Sciatic nerve (tissue), 2 donors: ENCODE measurements around the gene COL18A1. TPM values are rescaled to one million over a fixed set of nuclear protein-coding genes. Genes with fewer than 3 reads are reported as not detected.
A peak's percentile ranks its signal among the peaks of the same experiment; 100 is the strongest.

Source experiments
- ATAC-seq: fragments of 200-7000 bp; cut with Tn5 transposase; one replicate; pipeline ENCODE4 v1.9.1; 2020; ENCODE audit warnings: mild to moderate bottlenecking, moderate library complexity
- DNase-seq: peaks from one replicate; pipeline ENCODE4 v3.0.0-alpha.2; 2020; ENCODE audit warnings: low spot score
- intact Hi-C: fragments of 100-400 bp; cut with DNase I; formaldehyde crosslinking; loops from one replicate; pipeline ENCODE4 v1.14.2; 2022
- total RNA-seq: library from RNA; stranded (reverse); fragmentation: NEBNext Ultra II Directional; extraction: Animal tissue kit (Norgen Biotek cat#: 25700); gene quantifications from one replicate; pipeline ENCODE4 v1.2.1, GENCODE V29; 2021
- donor health status: DM: no; HTN: no; CAD: no.
- donor health status: DM: no; HTN: no; CAD: no.

COL18A1 gene
- total RNA-seq, 1 donor from 2014 or later, result 129 TPM

- no peak for ATAC-seq
- intact Hi-C loops, result loop anchor here (10.0 kb wide), 1 partner anchor 55 kb away; no protein-coding TSS in a partner anchor
- DNase-seq, result peak; percentile 55
These were observed 135.0 kb downstream of the COL18A1 start for GRCh38 chr21:45539796-45540600.

GRCh38 chr21:45540601-45540970, 135.6 kb downstream of the COL18A1 start:
- DNase-seq (peak; percentile 53), ATAC-seq (no peak)
- intact Hi-C loops, result no loop called here

GRCh38 chr21:45541221-45542039, 136.5 kb downstream of the COL18A1 start:
- peak; percentile 83 for ATAC-seq
- DNase-seq, result peak; percentile 87
- intact Hi-C loops, result no loop called here

DNA sequence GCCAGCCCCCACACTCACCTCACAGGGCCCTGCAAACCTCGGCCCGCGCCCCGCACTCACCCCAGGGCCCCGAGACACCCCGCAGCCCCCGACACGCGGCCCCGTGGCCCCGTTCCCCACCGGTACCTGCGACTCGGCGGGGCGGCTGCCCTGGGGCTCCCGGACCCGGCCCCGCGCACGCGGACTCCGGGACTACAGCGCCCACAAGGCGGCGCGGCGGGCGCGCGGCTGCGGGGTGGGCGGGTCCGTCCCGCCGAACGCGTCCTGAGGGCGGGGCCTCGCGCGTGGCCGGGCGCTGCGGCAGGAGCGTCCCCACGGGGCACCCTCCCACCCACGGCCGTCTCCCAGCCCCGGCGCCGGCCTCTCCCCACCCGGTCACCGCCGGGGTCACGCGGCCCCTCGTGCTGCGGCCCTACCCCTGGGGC, 137.3 kb downstream of the COL18A1 start, which contains the start of gene SLC19A1:
Gene SLC19A1 (minus strand): TSS at position 199 of the 425 bp plus-strand sequence. CDS start 4,481 bp downstream, outside the sequence.
- peak; percentile 59 for ATAC-seq
- intact Hi-C loops, result no loop called here
- DNase-seq, result peak; percentile 82

DNA sequence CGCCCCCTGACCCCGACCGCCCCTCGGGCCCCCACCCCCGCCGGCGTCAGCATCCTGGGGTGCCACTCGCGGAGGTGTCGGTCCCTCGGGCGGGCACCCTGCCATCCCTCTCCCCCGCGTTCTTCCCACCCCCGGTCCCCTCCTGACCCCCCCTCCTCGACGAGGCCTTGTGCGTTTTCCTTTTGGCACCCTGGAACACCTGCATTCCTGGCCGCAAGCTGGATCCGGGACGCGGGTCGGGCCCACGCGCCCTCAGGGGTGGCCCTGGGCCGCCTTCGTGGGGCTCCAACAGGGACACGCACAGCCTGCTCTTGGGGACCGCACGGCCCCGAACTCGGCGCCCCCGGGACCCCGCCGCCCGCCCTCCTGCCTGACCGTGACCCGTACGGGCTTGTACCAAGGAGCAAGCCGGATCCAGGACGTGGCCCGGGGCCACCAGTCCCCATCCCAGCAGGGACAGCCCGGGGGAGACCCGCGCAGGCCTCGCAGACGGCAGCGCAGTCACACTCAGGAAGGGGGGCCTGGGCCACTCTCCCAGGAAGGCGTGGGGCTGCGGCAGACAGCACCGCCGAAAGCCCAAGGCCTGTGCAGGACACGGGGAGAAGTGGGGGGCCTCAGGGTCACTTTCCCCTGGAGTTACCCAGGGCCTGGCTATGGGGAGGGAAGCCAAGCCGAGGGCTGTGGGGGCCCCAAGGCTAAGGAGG, 137.9 kb downstream of the COL18A1 start:
- DNase-seq (no peak), ATAC-seq (peak; percentile 2)
- intact Hi-C loops, result no loop called here

GRCh38 chr21:45543371-45543709, 138.4 kb downstream of the COL18A1 start:
- DNase-seq (peak; percentile 60), ATAC-seq (peak; percentile 13)
- intact Hi-C loops, result no loop called here

- intact Hi-C loops, result no loop called here
- ATAC-seq (no peak), DNase-seq (peak; percentile 58)
These were observed 138.9 kb downstream of the COL18A1 start for GRCh38 chr21:45543710-45544448.

DNA sequence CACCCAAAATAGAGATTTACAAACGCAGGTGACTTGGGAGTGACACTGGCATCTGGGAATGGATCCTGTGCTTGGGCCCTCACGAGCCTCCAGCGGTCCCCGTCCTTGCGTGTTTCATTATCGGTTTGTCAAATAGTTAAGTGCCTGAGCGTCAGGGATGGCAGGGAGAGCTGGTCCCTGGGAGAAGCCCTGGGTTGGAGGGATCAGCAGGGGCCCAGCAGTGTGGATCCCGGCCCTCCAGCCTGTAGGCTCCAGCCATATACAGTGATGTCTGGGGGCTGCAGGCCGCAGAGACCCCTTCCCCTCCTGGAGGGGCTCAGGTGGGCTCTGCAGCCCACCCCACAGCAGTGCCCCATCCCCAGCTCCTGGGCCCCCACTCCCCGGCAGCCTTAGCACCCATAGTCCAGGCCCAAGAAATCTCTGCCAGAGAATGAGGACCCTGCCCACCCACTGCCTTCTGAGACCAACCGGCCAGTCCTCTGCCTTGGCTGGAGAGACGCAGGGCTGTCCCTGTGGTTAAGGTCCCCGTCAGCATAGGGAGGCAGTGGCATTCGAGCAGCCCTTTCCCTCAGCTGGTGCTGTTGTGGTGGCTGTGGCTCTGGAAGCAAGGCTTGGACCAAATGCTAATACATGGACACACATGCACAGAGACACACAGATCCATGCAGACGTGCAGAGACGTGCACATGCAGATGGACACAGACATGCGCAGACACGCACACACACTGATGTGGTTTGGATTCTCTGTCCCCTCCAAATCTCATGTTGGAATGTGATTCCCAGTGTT, 139.7 kb downstream of the COL18A1 start:
- intact Hi-C loops, result loop anchor here (5.0 kb wide), 1 partner anchor 93 kb away; no protein-coding TSS in a partner anchor

DNA sequence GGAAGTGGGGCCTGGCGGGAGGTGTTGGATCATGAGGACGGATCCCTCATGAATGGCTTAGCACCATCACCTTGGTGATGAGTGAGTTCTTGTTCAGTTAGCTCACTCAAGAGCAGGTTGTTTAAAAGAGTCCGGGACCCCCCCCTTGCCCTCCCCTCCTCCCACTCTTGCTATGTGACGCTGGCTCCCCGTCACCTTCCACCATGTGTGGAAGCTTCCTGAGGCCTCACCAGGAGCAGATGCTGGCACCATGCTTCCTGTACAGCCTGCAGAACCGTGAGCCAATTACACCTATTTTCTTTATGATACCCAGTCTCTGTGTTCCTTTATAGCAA, 140.2 kb downstream of the COL18A1 start:
- intact Hi-C loops, result loop anchor here (5.0 kb wide), 1 partner anchor 92 kb away; no protein-coding TSS in a partner anchor
- DNase-seq (peak; percentile 26), ATAC-seq (no peak)

More for the DNA sequence above, 139.7 kb downstream of the COL18A1 start:
- ATAC-seq, result no peak
- peak; percentile 45 for DNase-seq

DNA sequence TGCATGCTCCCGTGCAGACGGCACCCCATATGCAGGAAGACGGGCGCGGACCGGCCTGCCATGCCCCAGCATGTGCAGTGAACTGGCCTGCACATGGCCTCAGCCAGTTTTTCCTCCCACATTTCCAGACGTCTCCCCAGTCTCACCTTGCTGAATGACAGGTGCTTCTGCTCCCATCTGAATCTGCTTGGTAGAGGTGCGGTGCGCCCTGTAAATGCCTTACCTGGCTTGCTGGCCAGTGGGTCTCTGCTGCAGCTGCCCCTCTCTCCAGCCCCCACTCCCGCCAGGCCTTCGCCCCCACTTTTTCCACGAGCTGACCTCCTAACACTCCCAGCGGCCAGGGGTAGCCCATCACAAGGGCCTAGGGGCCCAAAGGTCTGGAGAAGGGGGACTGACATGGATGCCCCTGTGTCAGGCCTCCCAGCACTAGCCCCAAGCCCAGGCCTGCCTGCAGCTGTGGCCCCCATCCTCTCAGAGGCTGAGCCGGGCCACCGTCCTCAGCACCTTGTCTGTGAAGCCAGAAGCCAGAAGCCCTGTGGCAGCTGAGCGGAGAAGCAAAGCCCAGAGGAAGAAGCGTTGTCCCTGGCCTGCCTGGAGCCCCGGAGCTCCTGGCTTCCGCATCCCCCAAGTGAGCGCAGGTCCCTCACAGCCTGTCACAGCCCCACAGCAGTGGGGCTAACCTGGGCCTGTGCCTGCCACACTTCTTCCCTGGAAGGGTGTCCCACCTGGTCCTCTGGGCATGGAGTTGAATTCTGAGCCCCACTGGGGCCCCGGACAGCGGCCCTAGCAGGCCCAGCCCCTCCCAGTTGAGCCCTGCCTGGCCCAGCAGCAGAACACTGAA, 140.9 kb downstream of the COL18A1 start:
- intact Hi-C loops, result loop anchor here (5.0 kb wide), 1 partner anchor 91 kb away; no protein-coding TSS in a partner anchor
- peak; percentile 58 for DNase-seq
- no peak for ATAC-seq

DNA sequence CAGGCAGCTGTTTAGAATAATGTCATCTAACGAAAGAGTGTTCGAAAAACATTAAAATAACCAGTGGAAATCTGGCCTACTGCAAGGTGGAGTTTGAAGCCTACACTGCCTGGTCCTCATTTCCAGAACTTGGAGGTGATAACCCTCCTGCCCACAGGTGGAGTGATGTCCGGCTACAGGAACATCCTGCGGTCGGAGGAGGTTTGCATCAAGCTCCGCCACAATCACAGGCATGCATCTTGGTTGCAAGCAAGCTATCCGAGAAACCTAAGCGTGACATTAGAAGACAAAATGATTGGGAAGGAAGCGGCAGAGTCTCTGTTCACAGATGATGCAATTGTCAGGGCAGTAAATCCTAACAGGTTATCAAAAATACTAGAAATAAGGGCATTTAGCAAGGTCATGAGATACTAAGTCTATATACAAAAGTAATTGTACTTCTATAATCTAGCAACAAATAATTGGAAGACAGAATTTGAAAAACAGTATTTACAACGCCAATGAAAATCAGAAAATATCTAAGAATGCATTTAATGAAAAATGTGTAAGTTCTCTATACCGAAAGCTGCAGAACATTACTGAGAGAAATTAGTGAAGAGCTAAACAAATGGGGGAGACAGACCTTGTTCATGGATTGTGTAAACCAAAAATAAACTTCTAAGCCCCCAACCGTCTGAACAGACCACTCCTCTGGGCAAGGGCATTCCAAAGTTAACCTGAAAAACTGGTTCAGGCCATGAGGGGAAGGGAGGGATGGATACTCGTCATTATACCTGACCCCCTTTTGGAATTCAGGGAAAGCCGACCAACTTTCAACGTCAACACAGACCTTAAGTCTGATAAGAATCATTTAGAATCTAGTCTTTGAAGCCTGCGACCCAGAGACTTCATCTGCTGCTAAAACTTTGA, 141.9 kb downstream of the COL18A1 start:
- DNase-seq (peak; percentile 39), ATAC-seq (no peak)
- intact Hi-C loops, result loop anchor here (5.0 kb wide), 1 partner anchor 90 kb away; no protein-coding TSS in a partner anchor

GRCh38 chr21:45547545-45547900, 142.6 kb downstream of the COL18A1 start:
- peak; percentile 21 for DNase-seq
- intact Hi-C loops, result loop anchor here (5.0 kb wide), 1 partner anchor 90 kb away; no protein-coding TSS in a partner anchor
- ATAC-seq, result no peak

GRCh38 chr21:45548711-45549491, 143.9 kb downstream of the COL18A1 start:
- DNase-seq, result peak; percentile 27
- intact Hi-C loops, result loop anchor here (5.0 kb wide), 1 partner anchor 88 kb away; no protein-coding TSS in a partner anchor
- ATAC-seq, result no peak

DNA sequence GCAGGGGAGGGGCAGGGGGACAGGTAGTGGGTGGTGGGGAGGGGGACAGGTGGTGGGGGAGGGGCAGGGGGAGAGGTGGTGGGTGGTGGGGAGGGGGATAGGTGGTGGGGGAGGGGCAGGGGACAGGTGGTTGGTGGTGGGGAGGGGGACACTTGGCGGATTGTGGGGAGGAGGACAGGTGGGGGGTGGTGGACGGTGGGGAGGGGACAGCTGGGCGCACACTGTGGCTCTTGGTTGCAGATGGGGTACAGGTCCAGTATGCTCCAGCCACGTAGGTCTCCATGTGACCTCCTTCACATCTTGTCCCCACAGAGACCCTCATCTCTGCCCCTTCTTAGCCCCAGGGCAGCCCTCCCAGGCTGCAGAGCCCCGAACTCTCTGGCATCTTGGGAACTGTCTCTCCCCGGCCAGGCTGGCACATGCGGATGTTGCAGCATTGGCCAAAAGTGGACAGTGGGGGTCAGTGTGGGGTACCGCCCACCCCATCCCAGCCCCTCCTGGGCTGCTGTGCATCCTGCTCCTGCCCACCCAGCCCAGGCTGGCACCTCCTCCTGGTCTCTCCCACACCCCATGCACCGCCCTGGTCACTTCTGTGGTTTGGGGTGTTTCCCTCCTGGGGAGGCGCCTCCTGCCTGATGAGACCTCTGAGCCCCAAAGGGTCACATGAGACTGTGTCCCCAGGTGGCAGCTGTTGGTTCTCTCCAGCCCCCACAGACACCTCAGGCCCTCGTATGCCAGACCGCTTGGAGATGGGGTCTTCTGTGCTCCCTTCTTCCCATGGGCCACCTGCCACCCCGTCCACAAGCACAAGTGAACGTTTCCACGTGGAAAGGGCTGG, 144.9 kb downstream of the COL18A1 start:
- no peak for ATAC-seq
- DNase-seq, result peak; percentile 55
- intact Hi-C loops, result loop anchor here (5.0 kb wide), 1 partner anchor 87 kb away; no protein-coding TSS in a partner anchor
